GM12878 (cell line): ENCODE results near the gene PLB1. TPM values are rescaled to one million over a fixed set of nuclear protein-coding genes. Genes with fewer than 3 reads are reported as not detected.

Experiments used
- ATAC-seq: fragments of 200-7000 bp; cut with Tn5 transposase; 3 replicates; pipeline ENCODE4 v1.9.1; 2020; ENCODE audit warnings: mild to moderate bottlenecking, moderate library complexity
- BruUV-seq: library from RNA; stranded (reverse); fragments of 400-500 nt; replicated peaks from 2 replicates; lab custom pipeline; 2021; lab: Mats Ljungman, UMichigan
- CTCF ChIA-PET: fragments of 300-600 bp; sonication (Branson Sonifier 250); formaldehyde crosslinking; extraction: SDS; loops from one replicate; lab custom pipeline; 2021; ENCODE audit warnings: inconsistent platforms; lab: Yijun Ruan, JAX
- POLR2A ChIA-PET: fragments of 350-600 bp; formaldehyde crosslinking; extraction: SDS; loops from one replicate; lab custom pipeline; 2021; ENCODE audit warnings: inconsistent platforms; lab: Charles Lee
- RAD21 ChIA-PET: fragments of 300-600 bp; sonication (Branson Sonifier 250); formaldehyde crosslinking; loops from one replicate; lab custom pipeline; 2023; ENCODE audit warnings: antibody characterized with exemption; ENCODE audit not compliant: unreplicated experiment; lab: Charles Lee
- SMC1A ChIA-PET: fragments of 300-600 bp; sonication (Branson Sonifier 250); formaldehyde crosslinking; loops from one replicate; lab custom pipeline; 2023; ENCODE audit not compliant: unreplicated experiment, uncharacterized antibody; lab: Charles Lee
- DNase-seq: peaks from one replicate; pipeline ENCODE4 v3.0.0-alpha.2; 2011; ENCODE audit warnings: low read depth, low spot score
- FAIRE-seq: peaks from 3 replicates; lab custom pipeline; 2011; peaks lifted over from hg19 to GRCh38; lab: Jason Lieb, UNC
- H2AFZ ChIP-seq: 2 replicates; pipeline ENCODE4 v1.6.0; 2011; ENCODE audit warnings: low read depth, low read length, control low read depth; ENCODE audit not compliant: control insufficient read depth
- H3K27ac ChIP-seq: 2 replicates; pipeline ENCODE4 v1.5.1; 2011; ENCODE audit warnings: control low read depth; ENCODE audit not compliant: control insufficient read depth, insufficient read depth
- H3K27me3 ChIP-seq, 2 experiments: replicated peaks in 1 of 2; 2 replicates each; pipeline versions ENCODE4 v1.6.0 to v1.6.1; 2011; ENCODE audit warnings: low read length in 1 of 2; ENCODE audit not compliant: control insufficient read depth in 2 of 2, insufficient read depth in 2 of 2
- H3K36me3 ChIP-seq, 2 experiments: 2 replicates each; pipeline ENCODE4 v1.5.1; 2011; ENCODE audit warnings: low read length in 1 of 2; ENCODE audit not compliant: control insufficient read depth in 2 of 2, insufficient read depth in 2 of 2
- H3K4me1 ChIP-seq: 2 replicates; pipeline ENCODE4 v1.6.1; 2011; ENCODE audit warnings: mild to moderate bottlenecking, low read length, moderate library complexity, mixed read lengths; ENCODE audit not compliant: control insufficient read depth, insufficient read depth
- H3K4me2 ChIP-seq: 2 replicates; pipeline ENCODE4 v1.6.0; 2011; ENCODE audit warnings: control low read depth; ENCODE audit not compliant: control insufficient read depth, insufficient read depth
- H3K4me3 ChIP-seq: fragments of 200-600 bp; sonication (generic); 2 replicates; pipeline ENCODE4 v1.5.1; 2016
- H3K79me2 ChIP-seq: 2 replicates; pipeline ENCODE4 v1.6.0; 2011; ENCODE audit warnings: low read length; ENCODE audit not compliant: control insufficient read depth, insufficient read depth
- H3K9ac ChIP-seq: 2 replicates; pipeline ENCODE4 v1.8.0; 2011; ENCODE audit warnings: low read length, control low read depth, mixed read lengths; ENCODE audit not compliant: control insufficient read depth, insufficient read depth
- H3K9me3 ChIP-seq: replicated peaks from 3 replicates; pipeline ENCODE4 v1.5.1; 2011; ENCODE audit warnings: mild to moderate bottlenecking, low read length; ENCODE audit not compliant: control insufficient read depth, insufficient read depth
- H4K20me1 ChIP-seq: 2 replicates; pipeline ENCODE4 v1.6.0; 2011; ENCODE audit not compliant: control insufficient read depth, insufficient read depth
- BCL11A ChIP-seq: IDR thresholded peaks from 2 replicates; pipeline ENCODE4 v1.6.1; 2011; ENCODE audit warnings: low read depth, low read length
- CEBPB ChIP-seq, 2 experiments: fragments of 150-350 bp in 1 of 2; IDR thresholded peaks; 2 replicates each; pipeline ENCODE4 v1.6.1; 2012 to 2014; ENCODE audit warnings: low read depth in 2 of 2, low read length in 2 of 2, borderline replicate concordance in 1 of 2, inconsistent platforms in 1 of 2
- EP300 ChIP-seq, 2 experiments: fragments of 150-350 bp in 1 of 2; IDR thresholded peaks; 2 replicates each; pipeline ENCODE4 v1.6.1; 2011 to 2012; ENCODE audit warnings: low read depth in 2 of 2, low read length in 2 of 2, borderline replicate concordance in 1 of 2, improper control_type of control experiment in 1 of 2, inconsistent platforms in 1 of 2; ENCODE audit not compliant: control insufficient read depth in 1 of 2
- GATAD2B ChIP-seq: fragments of 450-650 bp; conservative IDR thresholded peaks from 2 replicates; pipeline ENCODE4 v1.6.1; 2017; ENCODE audit warnings: low read depth, mild to moderate bottlenecking, moderate library complexity
- MYB ChIP-seq: fragments of 150-350 bp; IDR thresholded peaks from 2 replicates; pipeline ENCODE4 v1.6.1; 2014; ENCODE audit warnings: mild to moderate bottlenecking, low read depth, low read length, borderline replicate concordance
- PML ChIP-seq: IDR thresholded peaks from 2 replicates; pipeline ENCODE4 v1.6.1; 2012; ENCODE audit warnings: low read length, inconsistent platforms
- POLR2A ChIP-seq: IDR thresholded peaks from 2 replicates; pipeline ENCODE4 v1.6.1; 2011; ENCODE audit warnings: low read depth, mild to moderate bottlenecking, low read length
- RBBP5 ChIP-seq: fragments of 200-600 bp; sonication (generic); conservative IDR thresholded peaks from 2 replicates; pipeline ENCODE4 v1.6.1; 2016
- RCOR1 ChIP-seq: conservative IDR thresholded peaks from 2 replicates; pipeline ENCODE4 v1.6.1; 2012; ENCODE audit warnings: low read depth, low read length, improper control_type of control experiment
- WGBS: methylation state at CpG from one replicate; pipeline ENCODE4 v1.1.6; 2016; ENCODE audit warnings: low lambda C conversion rate; ENCODE audit not compliant: insufficient replicate concordance, insufficient coverage; ENCODE audit errors: missing lambda C conversion rate; 5-methylcytosine and 5-hydroxymethylcytosine counted together
- in situ Hi-C: fragments of 300-500 bp; cut with MboI; formaldehyde crosslinking; loops from 9 replicates; pipeline ENCODE4 v1.14.3; 2018; ENCODE audit warnings: mixed read lengths
- intact Hi-C: fragments of 100-400 bp; cut with micrococcal nuclease; formaldehyde crosslinking; loops from one replicate; pipeline ENCODE4 v1.14.2; 2022; ENCODE audit not compliant: unreplicated experiment
- polyA plus RNA-seq, 11 experiments: library from polyadenylated mRNA; depleted of rRNA in 4 of 11; unstranded in 6 of 11; stranded (reverse) in 5 of 11; fragments of >200 nt; fragmentation: Nextera tagmentation in 4 of 11; fragmentation: Illumina TruSeq in 1 of 11; extraction: Ambion mirVana in 4 of 11; extraction: Trizol in 1 of 11; gene quantifications; 1 replicate in 1 of 11; 2 replicates in 10 of 11; pipeline versions ENCODE4 v1.2.1 to v1.2.3, GENCODE V29; 2011 to 2016; ENCODE audit warnings: inconsistent platforms in 2 of 11, missing spikeins in 2 of 11, low read depth in 1 of 11
- total RNA-seq, 4 experiments: library from RNA; depleted of rRNA in 3 of 4; stranded (reverse); fragments of >200 nt in 3 of 4; fragmentation: Illumina TruSeq in 1 of 4; extraction: Trizol in 1 of 4; gene quantifications; 2 replicates each; pipeline versions ENCODE4 v1.2.1 to v1.2.3, GENCODE V29; 2013 to 2021
- TF ChIP-seq, protein P1 (sequence below): fragments of 450-650 bp; IDR thresholded peaks from 2 replicates; pipeline ENCODE4 v1.6.1; 2018; ENCODE audit warnings: mild to moderate bottlenecking, low read depth, moderate library complexity; ENCODE audit not compliant: partially characterized antibody
- TF ChIP-seq, protein P2 (sequence below): fragments of 450-650 bp; IDR thresholded peaks from 2 replicates; pipeline ENCODE4 v1.6.1; 2017; ENCODE audit warnings: mild to moderate bottlenecking, moderate library complexity
- TF ChIP-seq, protein P3 (sequence below): fragments of 450-650 bp; conservative IDR thresholded peaks from 2 replicates; pipeline ENCODE4 v1.6.1; 2017; ENCODE audit warnings: mild to moderate bottlenecking, moderate library complexity
- TF ChIP-seq, protein P4 (sequence below): fragments of 450-650 bp; IDR thresholded peaks from 2 replicates; pipeline ENCODE4 v1.6.1; 2017; ENCODE audit warnings: low read depth, mild to moderate bottlenecking, moderate library complexity

Gene PLB1
- total and polyA plus RNA-seq, 10 of the 15 experiments (the other 5 are each of a cell fraction or from before 2014, with no cell fraction given) = 0.03 to 0.49 (median 0.28) TPM

DNA sequence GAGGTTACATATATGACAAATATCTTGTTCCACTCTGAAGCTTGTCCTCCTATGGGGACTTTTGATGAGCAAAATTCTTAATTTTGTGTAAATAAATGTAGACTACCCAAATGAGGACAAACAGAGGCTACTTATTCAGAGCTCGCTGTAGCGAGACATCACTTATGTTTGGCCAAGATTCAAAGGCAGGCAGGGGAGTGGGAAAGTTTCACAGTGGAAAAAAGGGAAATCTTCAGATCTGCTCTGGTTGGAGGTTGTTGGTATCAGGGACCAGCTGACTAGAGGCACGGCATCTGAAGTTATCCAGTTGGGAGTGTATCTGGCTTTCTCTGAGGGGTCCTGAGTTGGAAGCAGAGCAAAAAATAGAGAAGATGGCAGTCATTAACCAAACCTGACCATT lies 1.3 kb downstream of the PLB1 start (continued):
- TF ChIP-seq, protein P1, sequence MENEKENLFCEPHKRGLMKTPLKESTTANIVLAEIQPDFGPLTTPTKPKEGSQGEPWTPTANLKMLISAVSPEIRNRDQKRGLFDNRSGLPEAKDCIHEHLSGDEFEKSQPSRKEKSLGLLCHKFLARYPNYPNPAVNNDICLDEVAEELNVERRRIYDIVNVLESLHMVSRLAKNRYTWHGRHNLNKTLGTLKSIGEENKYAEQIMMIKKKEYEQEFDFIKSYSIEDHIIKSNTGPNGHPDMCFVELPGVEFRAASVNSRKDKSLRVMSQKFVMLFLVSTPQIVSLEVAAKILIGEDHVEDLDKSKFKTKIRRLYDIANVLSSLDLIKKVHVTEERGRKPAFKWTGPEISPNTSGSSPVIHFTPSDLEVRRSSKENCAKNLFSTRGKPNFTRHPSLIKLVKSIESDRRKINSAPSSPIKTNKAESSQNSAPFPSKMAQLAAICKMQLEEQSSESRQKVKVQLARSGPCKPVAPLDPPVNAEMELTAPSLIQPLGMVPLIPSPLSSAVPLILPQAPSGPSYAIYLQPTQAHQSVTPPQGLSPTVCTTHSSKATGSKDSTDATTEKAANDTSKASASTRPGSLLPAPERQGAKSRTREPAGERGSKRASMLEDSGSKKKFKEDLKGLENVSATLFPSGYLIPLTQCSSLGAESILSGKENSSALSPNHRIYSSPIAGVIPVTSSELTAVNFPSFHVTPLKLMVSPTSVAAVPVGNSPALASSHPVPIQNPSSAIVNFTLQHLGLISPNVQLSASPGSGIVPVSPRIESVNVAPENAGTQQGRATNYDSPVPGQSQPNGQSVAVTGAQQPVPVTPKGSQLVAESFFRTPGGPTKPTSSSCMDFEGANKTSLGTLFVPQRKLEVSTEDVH = no peak
- TF ChIP-seq, protein P2, sequence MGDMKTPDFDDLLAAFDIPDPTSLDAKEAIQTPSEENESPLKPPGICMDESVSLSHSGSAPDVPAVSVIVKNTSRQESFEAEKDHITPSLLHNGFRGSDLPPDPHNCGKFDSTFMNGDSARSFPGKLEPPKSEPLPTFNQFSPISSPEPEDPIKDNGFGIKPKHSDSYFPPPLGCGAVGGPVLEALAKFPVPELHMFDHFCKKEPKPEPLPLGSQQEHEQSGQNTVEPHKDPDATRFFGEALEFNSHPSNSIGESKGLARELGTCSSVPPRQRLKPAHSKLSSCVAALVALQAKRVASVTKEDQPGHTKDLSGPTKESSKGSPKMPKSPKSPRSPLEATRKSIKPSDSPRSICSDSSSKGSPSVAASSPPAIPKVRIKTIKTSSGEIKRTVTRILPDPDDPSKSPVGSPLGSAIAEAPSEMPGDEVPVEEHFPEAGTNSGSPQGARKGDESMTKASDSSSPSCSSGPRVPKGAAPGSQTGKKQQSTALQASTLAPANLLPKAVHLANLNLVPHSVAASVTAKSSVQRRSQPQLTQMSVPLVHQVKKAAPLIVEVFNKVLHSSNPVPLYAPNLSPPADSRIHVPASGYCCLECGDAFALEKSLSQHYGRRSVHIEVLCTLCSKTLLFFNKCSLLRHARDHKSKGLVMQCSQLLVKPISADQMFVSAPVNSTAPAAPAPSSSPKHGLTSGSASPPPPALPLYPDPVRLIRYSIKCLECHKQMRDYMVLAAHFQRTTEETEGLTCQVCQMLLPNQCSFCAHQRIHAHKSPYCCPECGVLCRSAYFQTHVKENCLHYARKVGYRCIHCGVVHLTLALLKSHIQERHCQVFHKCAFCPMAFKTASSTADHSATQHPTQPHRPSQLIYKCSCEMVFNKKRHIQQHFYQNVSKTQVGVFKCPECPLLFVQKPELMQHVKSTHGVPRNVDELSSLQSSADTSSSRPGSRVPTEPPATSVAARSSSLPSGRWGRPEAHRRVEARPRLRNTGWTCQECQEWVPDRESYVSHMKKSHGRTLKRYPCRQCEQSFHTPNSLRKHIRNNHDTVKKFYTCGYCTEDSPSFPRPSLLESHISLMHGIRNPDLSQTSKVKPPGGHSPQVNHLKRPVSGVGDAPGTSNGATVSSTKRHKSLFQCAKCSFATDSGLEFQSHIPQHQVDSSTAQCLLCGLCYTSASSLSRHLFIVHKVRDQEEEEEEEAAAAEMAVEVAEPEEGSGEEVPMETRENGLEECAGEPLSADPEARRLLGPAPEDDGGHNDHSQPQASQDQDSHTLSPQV = no peak
- TF ChIP-seq PML (no peak), BCL11A (no peak), POLR2A (no peak), RBBP5 (no peak), GATAD2B (no peak)

DNA sequence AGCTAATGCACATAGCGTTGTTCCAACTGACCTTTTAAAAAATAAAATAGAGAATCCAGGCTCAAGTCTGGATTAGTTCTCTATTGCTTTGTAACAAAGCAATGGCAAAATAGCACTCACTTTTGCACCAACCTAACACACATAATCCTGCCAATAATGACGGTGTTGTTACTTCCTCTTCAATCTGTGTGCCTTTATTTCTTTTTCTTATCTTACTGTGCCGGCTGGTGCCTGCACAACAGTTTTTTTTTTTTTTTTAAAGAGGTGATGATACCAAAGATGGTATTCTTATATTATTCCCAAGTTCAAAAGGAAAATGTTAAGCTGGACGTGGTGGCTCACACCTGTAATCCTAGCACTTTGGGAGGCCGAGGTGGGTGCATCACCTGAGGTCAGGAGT lies 3.4 kb downstream of the PLB1 start:
- DNase-seq (no peak), FAIRE-seq (no peak), ATAC-seq (no peak)
- Histone ChIP-seq H3K27ac (no peak overlapping the region), H3K4me1 (no peaks in the 10 kb centered on the region), H3K4me2 (no peak overlapping the region), H4K20me1 (no peaks in the 10 kb centered on the region), H3K9ac (no peak overlapping the region), H3K9me3 (no peaks in the 10 kb centered on the region), H3K4me3 (no peak overlapping the region), H3K27me3 (peaks cover 0 to 1% of the 10 kb centered on the region in 2 experiments; a peak in 2 of 4 replicates), H2AFZ (no peak overlapping the region), H3K36me3 (no peaks in the 10 kb centered on the region), H3K79me2 (no peaks in the 10 kb centered on the region)
- ChIA-PET SMC1A (no interaction called here), CTCF (no interaction called here), POLR2A (interaction anchor here (0.7 kb wide), 1 partner anchor 221 kb away, joined by 3 read pairs; no protein-coding TSS in a partner anchor), RAD21 (no interaction called here)
- BruUV-seq = no TSS peak
- in situ Hi-C loops (no loop called here), intact Hi-C loops (no loop called here)
- 69% methylated on average over 5 of the region's 5 CpGs for WGBS
- no peak for TF ChIP-seq MYB
- TF ChIP-seq CEBPB (IDR thresholded peaks at IDR 0.05; ENCODE audit: borderline replicate concordance in 1 of 2, low read depth in 2 of 2, low read length in 2 of 2) = no peak
- TF ChIP-seq EP300 (IDR thresholded peaks at IDR 0.05; ENCODE audit: borderline replicate concordance in 1 of 2, control insufficient read depth in 1 of 2, low read depth in 2 of 2, low read length in 2 of 2) = no peak
- no peak for TF ChIP-seq RCOR1
- TF ChIP-seq PML = no peak
- TF ChIP-seq, protein P3, sequence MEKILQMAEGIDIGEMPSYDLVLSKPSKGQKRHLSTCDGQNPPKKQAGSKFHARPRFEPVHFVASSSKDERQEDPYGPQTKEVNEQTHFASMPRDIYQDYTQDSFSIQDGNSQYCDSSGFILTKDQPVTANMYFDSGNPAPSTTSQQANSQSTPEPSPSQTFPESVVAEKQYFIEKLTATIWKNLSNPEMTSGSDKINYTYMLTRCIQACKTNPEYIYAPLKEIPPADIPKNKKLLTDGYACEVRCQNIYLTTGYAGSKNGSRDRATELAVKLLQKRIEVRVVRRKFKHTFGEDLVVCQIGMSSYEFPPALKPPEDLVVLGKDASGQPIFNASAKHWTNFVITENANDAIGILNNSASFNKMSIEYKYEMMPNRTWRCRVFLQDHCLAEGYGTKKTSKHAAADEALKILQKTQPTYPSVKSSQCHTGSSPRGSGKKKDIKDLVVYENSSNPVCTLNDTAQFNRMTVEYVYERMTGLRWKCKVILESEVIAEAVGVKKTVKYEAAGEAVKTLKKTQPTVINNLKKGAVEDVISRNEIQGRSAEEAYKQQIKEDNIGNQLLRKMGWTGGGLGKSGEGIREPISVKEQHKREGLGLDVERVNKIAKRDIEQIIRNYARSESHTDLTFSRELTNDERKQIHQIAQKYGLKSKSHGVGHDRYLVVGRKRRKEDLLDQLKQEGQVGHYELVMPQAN = no peak
- TF ChIP-seq, protein P4, sequence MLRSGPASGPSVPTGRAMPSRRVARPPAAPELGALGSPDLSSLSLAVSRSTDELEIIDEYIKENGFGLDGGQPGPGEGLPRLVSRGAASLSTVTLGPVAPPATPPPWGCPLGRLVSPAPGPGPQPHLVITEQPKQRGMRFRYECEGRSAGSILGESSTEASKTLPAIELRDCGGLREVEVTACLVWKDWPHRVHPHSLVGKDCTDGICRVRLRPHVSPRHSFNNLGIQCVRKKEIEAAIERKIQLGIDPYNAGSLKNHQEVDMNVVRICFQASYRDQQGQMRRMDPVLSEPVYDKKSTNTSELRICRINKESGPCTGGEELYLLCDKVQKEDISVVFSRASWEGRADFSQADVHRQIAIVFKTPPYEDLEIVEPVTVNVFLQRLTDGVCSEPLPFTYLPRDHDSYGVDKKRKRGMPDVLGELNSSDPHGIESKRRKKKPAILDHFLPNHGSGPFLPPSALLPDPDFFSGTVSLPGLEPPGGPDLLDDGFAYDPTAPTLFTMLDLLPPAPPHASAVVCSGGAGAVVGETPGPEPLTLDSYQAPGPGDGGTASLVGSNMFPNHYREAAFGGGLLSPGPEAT = no peak
